Naive B cell (primary cell): ENCODE results near the gene MBOAT1. TPM values are rescaled to one million over a fixed set of nuclear protein-coding genes. Genes with fewer than 3 reads are reported as not detected.
"Not testable (repeated sequence)": the region's sequence is repeated elsewhere in the genome, so short reads cannot be mapped to it uniquely, and the experiment has no call there.

Experiments used
- ATAC-seq, 2 donors: fragments of 150-1000 bp; cut with Tn5 transposase; 2 replicates each; pipeline ENCODE4 v1.10.0; 2021; ENCODE audit warnings: low read depth in 2 of 2, mild to moderate bottlenecking in 2 of 2, moderate library complexity in 2 of 2
- DNase-seq: peaks from one replicate; pipeline ENCODE4 v3.0.0; 2022
- H3K27ac Mint-ChIP-seq, 6 donors: one replicate each; pipeline ENCODE4 v1.8.0; 2020 to 2022; ENCODE audit warnings: mild to moderate bottlenecking in 6 of 6, mixed read lengths in 6 of 6, moderate library complexity in 5 of 6, inconsistent platforms in 2 of 6
- H3K27me3 Mint-ChIP-seq, 3 donors: one replicate each; pipeline ENCODE4 v1.8.0; 2021 to 2022; ENCODE audit warnings: mixed read lengths in 3 of 3, mild to moderate bottlenecking in 1 of 3
- H3K36me3 Mint-ChIP-seq, 2 donors: one replicate each; pipeline ENCODE4 v1.8.0; 2020 to 2022; ENCODE audit warnings: mixed read lengths in 2 of 2, inconsistent platforms in 1 of 2, mild to moderate bottlenecking in 1 of 2
- H3K4me1 Mint-ChIP-seq, 3 donors: one replicate each; pipeline ENCODE4 v1.8.0; 2020 to 2022; ENCODE audit warnings: mixed read lengths in 3 of 3, inconsistent platforms in 1 of 3, mild to moderate bottlenecking in 1 of 3, moderate library complexity in 1 of 3
- H3K4me3 Mint-ChIP-seq, 8 donors: one replicate each; pipeline ENCODE4 v1.8.0; 2020 to 2022; ENCODE audit warnings: mild to moderate bottlenecking in 8 of 8, mixed read lengths in 8 of 8, moderate library complexity in 8 of 8, inconsistent platforms in 2 of 8
- H3K9me3 Mint-ChIP-seq, 7 donors: one replicate each; pipeline ENCODE4 v1.8.0; 2020 to 2022; ENCODE audit warnings: mixed read lengths in 7 of 7, mild to moderate bottlenecking in 5 of 7, inconsistent platforms in 2 of 7, moderate library complexity in 1 of 7
- polyA plus RNA-seq, 6 donors: library from polyadenylated mRNA; unstranded; fragments of 300-500 nt; fragmentation: Illumina TruSeq; gene quantifications; one replicate each; pipeline ENCODE4 v1.2.3, GENCODE V29; 2021; ENCODE audit warnings: low read depth in 6 of 6

MBOAT1 gene
- 1 to 10 TPM in 2 of 6 donors, under 1 TPM in 4; 0.14 to 1.4 (median 0.86) TPM for polyA plus RNA-seq

- peaks cover 0 to 5% (median 0%) of the 10 kb centered on the region in 3 donors for H3K27me3 Mint-ChIP-seq
Measured at GRCh38 chr6:20212392-20213111, at the start of gene MBOAT1. TSS of gene MBOAT1 (minus strand) at chr6:20212469. CDS start at chr6:20212234, 235 bp downstream.

GRCh38 chr6:20261685-20262084 lies 49.4 kb upstream of the MBOAT1 start:
- Mint-ChIP-seq H3K36me3 (no peaks in the 10 kb centered on the region), H3K9me3 (peaks cover 0 to 15% (median 2%) of the 10 kb centered on the region in 7 donors), H3K27ac (no peak overlapping the region), H3K27me3 (peaks cover 0 to 8% (median 0%) of the 10 kb centered on the region in 3 donors), H3K4me3 (no peak overlapping the region), H3K4me1 (no peaks in the 10 kb centered on the region)
- DNase-seq, result no peak
- no peak for ATAC-seq

More at GRCh38 chr6:20212392-20213111, at the start of gene MBOAT1:
- no peaks in the 10 kb centered on the region for H3K9me3 Mint-ChIP-seq
- H3K4me3 Mint-ChIP-seq, result peak within 1 kb of the TSS; percentile 89 to 98 (median 94)
- H3K36me3 Mint-ChIP-seq, result no peaks in the 10 kb centered on the region
- DNase-seq (peak; percentile 48), ATAC-seq (peak; percentile 83 to 87)
- H3K4me1 Mint-ChIP-seq, result peaks cover 19 to 24% (median 21%) of the 10 kb centered on the region in 3 donors
- peak within 1 kb of the TSS in 5 of 6 donors; percentile 47 to 96 (median 74) for H3K27ac Mint-ChIP-seq

- no peak for DNase-seq
- Mint-ChIP-seq H3K9me3 (peaks cover 0 to 15% (median 2%) of the 10 kb centered on the region in 7 donors), H3K27ac (no peak overlapping the region), H3K4me3 (no peak overlapping the region), H3K4me1 (no peaks in the 10 kb centered on the region), H3K27me3 (peaks cover 0 to 8% (median 0%) of the 10 kb centered on the region in 3 donors), H3K36me3 (no peaks in the 10 kb centered on the region)
- no peak for ATAC-seq
Measured at GRCh38 chr6:20260360-20260759, 48.1 kb upstream of the MBOAT1 start.

GRCh38 chr6:20259316-20260049 lies 47.2 kb upstream of the MBOAT1 start:
- Mint-ChIP-seq H3K36me3 (no peaks in the 10 kb centered on the region), H3K4me1 (no peaks in the 10 kb centered on the region), H3K4me3 (no peak overlapping the region), H3K27ac (no peak overlapping the region), H3K27me3 (peaks cover 0 to 16% (median 4%) of the 10 kb centered on the region in 3 donors), H3K9me3 (peaks cover 0 to 15% (median 2%) of the 10 kb centered on the region in 7 donors)
- DNase-seq (no peak), ATAC-seq (no peak)

GRCh38 chr6:20255428-20255827 lies 43.2 kb upstream of the MBOAT1 start:
- DNase-seq (no peak), ATAC-seq (no peak)
- H3K4me3 Mint-ChIP-seq, result no peak overlapping the region
- peaks cover 0 to 9% (median 4%) of the 10 kb centered on the region in 3 donors for H3K27me3 Mint-ChIP-seq
- no peak overlapping the region for H3K27ac Mint-ChIP-seq
- H3K9me3 Mint-ChIP-seq, result peaks cover 0 to 4% (median 0%) of the 10 kb centered on the region in 7 donors
- H3K36me3 Mint-ChIP-seq, result no peaks in the 10 kb centered on the region
- no peaks in the 10 kb centered on the region for H3K4me1 Mint-ChIP-seq

GRCh38 chr6:20254295-20254694 lies 42.0 kb upstream of the MBOAT1 start:
- H3K27me3 Mint-ChIP-seq, result peaks cover 0 to 8% (median 4%) of the 10 kb centered on the region in 3 donors
- H3K36me3 Mint-ChIP-seq, result no peaks in the 10 kb centered on the region
- H3K4me3 Mint-ChIP-seq, result no peak overlapping the region
- peaks cover 0 to 4% (median 0%) of the 10 kb centered on the region in 7 donors for H3K9me3 Mint-ChIP-seq
- no peaks in the 10 kb centered on the region for H3K4me1 Mint-ChIP-seq
- no peak for ATAC-seq
- no peak overlapping the region for H3K27ac Mint-ChIP-seq
- no peak for DNase-seq

- H3K9me3 Mint-ChIP-seq, result no peaks in the 10 kb centered on the region
- ATAC-seq, result no peak
- no peak overlapping the region for H3K27ac Mint-ChIP-seq
- no peak overlapping the region for H3K4me3 Mint-ChIP-seq
- H3K36me3 Mint-ChIP-seq, result no peaks in the 10 kb centered on the region
- peaks cover 0 to 8% (median 4%) of the 10 kb centered on the region in 3 donors for H3K27me3 Mint-ChIP-seq
- DNase-seq, result no peak
- H3K4me1 Mint-ChIP-seq, result no peaks in the 10 kb centered on the region
Measured at GRCh38 chr6:20253021-20253420, 40.8 kb upstream of the MBOAT1 start.

GRCh38 chr6:20252311-20252710 lies 40.0 kb upstream of the MBOAT1 start:
- DNase-seq (no peak), ATAC-seq (no peak)
- Mint-ChIP-seq H3K27me3 (peaks cover 0 to 8% (median 4%) of the 10 kb centered on the region in 3 donors), H3K4me1 (no peaks in the 10 kb centered on the region), H3K36me3 (no peaks in the 10 kb centered on the region), H3K4me3 (no peak overlapping the region), H3K9me3 (no peaks in the 10 kb centered on the region), H3K27ac (peak overlapping the region in 1 of 6 donors; percentile 56)

- Mint-ChIP-seq H3K27ac (no peak overlapping the region), H3K9me3 (no peaks in the 10 kb centered on the region), H3K27me3 (peaks cover 0 to 8% (median 4%) of the 10 kb centered on the region in 3 donors), H3K4me1 (no peaks in the 10 kb centered on the region), H3K36me3 (no peaks in the 10 kb centered on the region), H3K4me3 (no peak overlapping the region)
- ATAC-seq (no peak), DNase-seq (no peak)
Measured at GRCh38 chr6:20251525-20251924, 39.3 kb upstream of the MBOAT1 start.

- Mint-ChIP-seq H3K4me3 (no peak overlapping the region), H3K27ac (no peak overlapping the region), H3K27me3 (no peaks in the 10 kb centered on the region), H3K36me3 (no peaks in the 10 kb centered on the region), H3K9me3 (no peaks in the 10 kb centered on the region), H3K4me1 (no peaks in the 10 kb centered on the region)
- DNase-seq (no peak), ATAC-seq (no peak)
Measured at GRCh38 chr6:20246125-20246524, 33.9 kb upstream of the MBOAT1 start.

GRCh38 chr6:20244807-20245681 lies 32.8 kb upstream of the MBOAT1 start:
- H3K4me1 Mint-ChIP-seq, H3K36me3 Mint-ChIP-seq, DNase-seq, ATAC-seq, H3K27me3 Mint-ChIP-seq, H3K4me3 Mint-ChIP-seq, H3K27ac Mint-ChIP-seq, H3K9me3 Mint-ChIP-seq: not testable (repeated sequence)

- DNase-seq, result no peak
- Mint-ChIP-seq H3K27ac (peak overlapping the region in 1 of 6 donors; percentile 11), H3K4me3 (no peak overlapping the region), H3K27me3 (peaks cover 0 to 4% (median 0%) of the 10 kb centered on the region in 3 donors), H3K36me3 (no peaks in the 10 kb centered on the region), H3K4me1 (no peaks in the 10 kb centered on the region), H3K9me3 (no peaks in the 10 kb centered on the region)
- ATAC-seq, result no peak
Measured at GRCh38 chr6:20243288-20243687, 31.0 kb upstream of the MBOAT1 start.

- Mint-ChIP-seq H3K36me3 (no peaks in the 10 kb centered on the region), H3K4me3 (no peak overlapping the region), H3K4me1 (no peaks in the 10 kb centered on the region), H3K27me3 (peaks cover 0 to 5% (median 0%) of the 10 kb centered on the region in 3 donors), H3K9me3 (no peaks in the 10 kb centered on the region), H3K27ac (no peak overlapping the region)
- ATAC-seq, result no peak
- DNase-seq, result no peak
Measured at GRCh38 chr6:20242397-20242796, 30.1 kb upstream of the MBOAT1 start.
